Activated CD8-positive, alpha-beta memory T cell treated with anti-CD3 and anti-CD28 coated beads, Interleukin-2, amount 50 U/mL, for 24 hours (primary cell): ENCODE data around the gene HS3ST1.
"Not testable (repeated sequence)": the region's sequence is repeated elsewhere in the genome, so short reads cannot be mapped to it uniquely, and the experiment has no call there.

Experiments used
- DNase-seq: peaks from one replicate; pipeline ENCODE4 v3.0.0-alpha.2; 2020; ENCODE audit errors: extremely low read depth

The HS3ST1 gene

GRCh38 chr4:11402192-11402591 is 26.5 kb downstream of the HS3ST1 start:
- no peak for DNase-seq

GRCh38 chr4:11399461-11399971 is 29.2 kb downstream of the HS3ST1 start:
- no peak for DNase-seq

- DNase-seq, result no peak
These were observed 30.7 kb downstream of the HS3ST1 start for GRCh38 chr4:11397819-11398610.

- no peak for DNase-seq
These were observed 31.5 kb downstream of the HS3ST1 start for GRCh38 chr4:11397146-11397545.

GRCh38 chr4:11393551-11393950 is 35.1 kb downstream of the HS3ST1 start:
- DNase-seq, result no peak

GRCh38 chr4:11384072-11384471 is 44.6 kb downstream of the HS3ST1 start:
- not testable (repeated sequence) for DNase-seq

- no peak for DNase-seq
These were observed 52.1 kb downstream of the HS3ST1 start for GRCh38 chr4:11376571-11376970.

- DNase-seq, result no peak
These were observed 52.5 kb downstream of the HS3ST1 start for GRCh38 chr4:11376146-11376545.

GRCh38 chr4:11368701-11369115 is 60.0 kb downstream of the HS3ST1 start:
- no peak for DNase-seq

- DNase-seq, result no peak
These were observed 61.3 kb downstream of the HS3ST1 start for GRCh38 chr4:11367371-11367770.

GRCh38 chr4:11366859-11367258 is 61.8 kb downstream of the HS3ST1 start:
- DNase-seq, result no peak

- DNase-seq, result no peak
These were observed 63.7 kb downstream of the HS3ST1 start for GRCh38 chr4:11365039-11365438.

GRCh38 chr4:11359591-11359990 is 69.1 kb downstream of the HS3ST1 start:
- DNase-seq, result no peak

- no peak for DNase-seq
These were observed 73.5 kb downstream of the HS3ST1 start for GRCh38 chr4:11355226-11355625.

- DNase-seq, result no peak
These were observed 74.2 kb downstream of the HS3ST1 start for GRCh38 chr4:11354531-11354930.

GRCh38 chr4:11348449-11349088 is 80.1 kb downstream of the HS3ST1 start:
- DNase-seq, result no peak

GRCh38 chr4:11344916-11345315 is 83.8 kb downstream of the HS3ST1 start:
- DNase-seq, result no peak

- DNase-seq, result no peak
These were observed 85.2 kb downstream of the HS3ST1 start for GRCh38 chr4:11343536-11343935.
